Left lung (tissue), 10 donors: ENCODE measurements around the gene MROH2A. TPM values are rescaled to one million over a fixed set of nuclear protein-coding genes. Genes with fewer than 3 reads are reported as not detected.
A peak's percentile ranks its signal among the peaks of the same experiment; 100 is the strongest.

Experiments
- ATAC-seq: fragments of 200-7000 bp; cut with Tn5 transposase; one replicate; pipeline ENCODE4 v1.9.1; 2020; ENCODE audit warnings: moderate library complexity
- DNase-seq, 4 donors: peaks; one replicate each; pipeline ENCODE4 v3.0.0-alpha.2; 2013 to 2020
- H3K27ac ChIP-seq, 2 donors: fragments of 200-600 bp; sonication (generic) in 1 of 2; one replicate each; pipeline versions ENCODE4 v1.5.0 to v1.8.0; 2020 to 2021
- H3K27me3 ChIP-seq, 2 donors: fragments of 200-600 bp; sonication (generic) in 1 of 2; one replicate each; pipeline versions ENCODE4 v1.5.0 to v1.8.0; 2020 to 2021
- H3K36me3 ChIP-seq, 2 donors: fragments of 200-600 bp; sonication (generic) in 1 of 2; one replicate each; pipeline versions ENCODE4 v1.5.0 to v1.8.0; 2020 to 2021
- H3K4me1 ChIP-seq, 2 donors: fragments of 200-600 bp; one replicate each; pipeline ENCODE4 v1.8.0; 2021
- H3K4me3 ChIP-seq, 2 donors: fragments of 200-600 bp; sonication (generic) in 1 of 2; one replicate each; pipeline versions ENCODE4 v1.5.0 to v1.8.0; 2020 to 2021; ENCODE audit warnings: mild to moderate bottlenecking in 1 of 2
- H3K9me3 ChIP-seq, 2 donors: fragments of 200-600 bp; sonication (generic) in 1 of 2; one replicate each; pipeline versions ENCODE4 v1.5.0 to v1.8.0; 2020 to 2021
- CTCF ChIP-seq, 2 donors: fragments of 200-600 bp; sonication (generic) in 1 of 2; IDR thresholded peaks; one replicate each; pipeline versions ENCODE4 v1.5.0 to v1.8.0; 2021; ENCODE audit warnings: antibody characterized with exemption in 2 of 2
- intact Hi-C, 2 donors: fragments of 100-400 bp; cut with DNase I; formaldehyde crosslinking; loops; one replicate each; pipeline versions ENCODE4 v1.11.2 to v1.14.2; 2022
- polyA plus RNA-seq, 6 donors: library from polyadenylated mRNA; unstranded; fragments of 120-200 nt; gene quantifications; one replicate each; pipeline ENCODE4 v1.2.1, GENCODE V29; 2013; ENCODE audit not compliant: insufficient read length in 6 of 6
- total RNA-seq, 2 donors: library from RNA; stranded (reverse); fragmentation: NEBNext Ultra II Directional; extraction: Animal tissue kit (Norgen Biotek cat#: 25700); gene quantifications; one replicate each; pipeline ENCODE4 v1.2.1, GENCODE V29; 2021
- donor health status: DM: no; HTN: yes; CAD: no.
- donor health status: DM: no; HTN: no; CAD: no.

MROH2A gene
- total and polyA plus RNA-seq, 8 donors, result 0.27 to 0.77 (median 0.61) TPM; not detected in 1

GRCh38 chr2:233833345-233833744, 55.2 kb downstream of the MROH2A start:
- DNase-seq, result peak in 1 of 4 donors; percentile 3

GRCh38 chr2:233835230-233836186, 57.4 kb downstream of the MROH2A start:
- no peak for DNase-seq
- Histone ChIP-seq H3K9me3 (no peaks in the 10 kb centered on the region), H3K4me3 (no peak overlapping the region), H3K4me1 (no peaks in the 10 kb centered on the region), H3K27ac (no peak overlapping the region), H3K27me3 (no peaks in the 10 kb centered on the region), H3K36me3 (peaks cover 0 to 41% of the 10 kb centered on the region in 2 donors)
- no peak for TF ChIP-seq CTCF (IDR thresholded peaks at IDR 0.05)
- intact Hi-C loops, result no loop called here
- no peak for ATAC-seq

More at GRCh38 chr2:233833345-233833744, 55.2 kb downstream of the MROH2A start:
- intact Hi-C loops, result no loop called here
- TF ChIP-seq CTCF (IDR thresholded peaks at IDR 0.05), result no peak
- Histone ChIP-seq H3K27me3 (no peaks in the 10 kb centered on the region), H3K36me3 (peaks cover 0 to 20% of the 10 kb centered on the region in 2 donors), H3K27ac (no peak overlapping the region), H3K4me3 (no peak overlapping the region), H3K9me3 (no peaks in the 10 kb centered on the region), H3K4me1 (no peaks in the 10 kb centered on the region)
- no peak for ATAC-seq

GRCh38 chr2:233836359-233836758, 58.2 kb downstream of the MROH2A start:
- peaks cover 0 to 49% of the 10 kb centered on the region in 2 donors for H3K36me3 ChIP-seq
- H3K27me3 ChIP-seq, result no peaks in the 10 kb centered on the region
- H3K4me3 ChIP-seq, result no peak overlapping the region
- no peak for DNase-seq
- TF ChIP-seq CTCF (IDR thresholded peaks at IDR 0.05), result no peak
- H3K27ac ChIP-seq, result no peak overlapping the region
- ATAC-seq, result no peak
- H3K9me3 ChIP-seq, result no peaks in the 10 kb centered on the region
- intact Hi-C loops, result no loop called here
- no peaks in the 10 kb centered on the region for H3K4me1 ChIP-seq

GRCh38 chr2:233837694-233838229, 59.6 kb downstream of the MROH2A start:
- DNase-seq (no peak), ATAC-seq (no peak)
- no peak for TF ChIP-seq CTCF (IDR thresholded peaks at IDR 0.05)
- Histone ChIP-seq H3K36me3 (peaks cover 0 to 55% of the 10 kb centered on the region in 2 donors), H3K4me1 (no peaks in the 10 kb centered on the region), H3K27me3 (no peaks in the 10 kb centered on the region), H3K9me3 (no peaks in the 10 kb centered on the region), H3K4me3 (no peak overlapping the region), H3K27ac (no peak overlapping the region)
- intact Hi-C loops, result no loop called here

- ATAC-seq (no peak), DNase-seq (no peak)
- Histone ChIP-seq H3K9me3 (no peaks in the 10 kb centered on the region), H3K27me3 (no peaks in the 10 kb centered on the region), H3K4me1 (no peaks in the 10 kb centered on the region), H3K27ac (no peak overlapping the region), H3K36me3 (peaks cover 0 to 60% of the 10 kb centered on the region in 2 donors), H3K4me3 (no peak overlapping the region)
- TF ChIP-seq CTCF (IDR thresholded peaks at IDR 0.05), result no peak
- intact Hi-C loops, result no loop called here
Measured at GRCh38 chr2:233838251-233838650, 60.1 kb downstream of the MROH2A start.
